ENCODE results near the gene CCDC78.
A peak's percentile ranks its signal among the peaks of the same experiment; 100 is the strongest.
"Not testable (repeated sequence)": the region's sequence is repeated elsewhere in the genome, so short reads cannot be mapped to it uniquely, and the experiment has no call there.

The CCDC78 gene

GRCh38 chr16:750485-750884 is 24.2 kb upstream of the CCDC78 start:
- Mint-ChIP-seq H3K4me1 (ENCODE audit: low read depth) (peaks cover 2% of the 10 kb centered on the region), H3K27ac (no peak overlapping the region), H3K36me3 (ENCODE audit: low read depth) (no peaks in the 10 kb centered on the region), H3K9me3 (no peaks in the 10 kb centered on the region), H3K4me3 (no peak overlapping the region), H3K27me3 (no peaks in the 10 kb centered on the region)
- DNase-seq = no peak

GRCh38 chr16:749010-749409 is 22.8 kb upstream of the CCDC78 start:
- Mint-ChIP-seq H3K4me3 (no peak overlapping the region), H3K4me1 (ENCODE audit: low read depth) (no peaks in the 10 kb centered on the region), H3K9me3 (no peaks in the 10 kb centered on the region), H3K27me3 (no peaks in the 10 kb centered on the region), H3K27ac (no peak overlapping the region), H3K36me3 (ENCODE audit: low read depth) (no peaks in the 10 kb centered on the region)
- DNase-seq = no peak

DNA sequence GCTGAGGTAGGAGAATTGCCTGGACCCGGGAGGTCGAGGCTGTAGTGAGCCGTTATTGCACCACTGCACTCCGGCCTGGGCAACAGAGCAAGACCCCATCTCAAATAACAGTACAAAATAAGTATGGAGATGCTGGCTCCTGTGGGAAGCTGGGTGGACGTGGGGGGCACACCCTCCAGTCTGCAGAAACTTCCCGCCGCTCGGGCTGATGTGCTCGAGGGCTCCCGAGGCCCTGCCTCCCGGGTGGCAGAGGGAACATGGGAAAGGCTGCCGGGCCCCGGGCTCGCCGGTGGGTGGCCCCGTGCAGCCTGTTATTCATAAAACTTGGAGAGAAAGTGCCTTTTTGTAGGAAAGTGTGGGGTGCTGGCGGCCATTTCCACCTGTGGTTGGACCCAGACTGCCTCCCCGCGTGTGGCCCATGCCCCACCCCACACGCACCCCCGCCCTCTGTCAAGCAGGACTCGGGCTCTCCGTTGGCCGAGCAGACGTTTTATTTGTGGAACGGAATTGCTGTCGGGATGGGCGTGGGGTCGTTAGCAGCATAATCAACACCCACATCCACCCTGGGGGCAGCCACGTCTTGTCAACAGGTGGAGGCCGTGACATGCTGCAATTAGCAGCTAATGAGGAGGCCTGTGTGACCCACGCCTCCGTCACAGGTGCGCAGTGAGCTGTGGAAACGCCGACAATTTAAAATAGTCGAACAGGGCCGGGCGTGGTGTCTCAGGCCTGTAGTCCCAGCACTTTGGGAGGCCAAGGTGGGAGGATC is 21.9 kb upstream of the CCDC78 start:
- no peaks in the 10 kb centered on the region for H3K9me3 Mint-ChIP-seq
- no peaks in the 10 kb centered on the region for H3K27me3 Mint-ChIP-seq

GRCh38 chr16:746637-747036 is 20.4 kb upstream of the CCDC78 start:
- Mint-ChIP-seq H3K27me3 (no peaks in the 10 kb centered on the region), H3K36me3 (ENCODE audit: low read depth) (no peaks in the 10 kb centered on the region), H3K9me3 (no peaks in the 10 kb centered on the region)

More for the DNA sequence above, 21.9 kb upstream of the CCDC78 start:
- no peaks in the 10 kb centered on the region for H3K4me1 Mint-ChIP-seq (ENCODE audit: low read depth)
- no peak overlapping the region for H3K4me3 Mint-ChIP-seq
- H3K36me3 Mint-ChIP-seq (ENCODE audit: low read depth) = no peaks in the 10 kb centered on the region
- DNase-seq = no peak
- no peak overlapping the region for H3K27ac Mint-ChIP-seq

GRCh38 chr16:745739-746138 is 19.5 kb upstream of the CCDC78 start:
- DNase-seq = no peak
- Mint-ChIP-seq H3K4me3 (no peak overlapping the region), H3K4me1 (ENCODE audit: low read depth) (peaks cover 3% of the 10 kb centered on the region), H3K36me3 (ENCODE audit: low read depth) (no peaks in the 10 kb centered on the region), H3K27me3 (no peaks in the 10 kb centered on the region), H3K9me3 (no peaks in the 10 kb centered on the region), H3K27ac (no peak overlapping the region)

More at GRCh38 chr16:746637-747036, 20.4 kb upstream of the CCDC78 start:
- H3K27ac Mint-ChIP-seq = no peak overlapping the region
- H3K4me1 Mint-ChIP-seq (ENCODE audit: low read depth) = no peaks in the 10 kb centered on the region
- H3K4me3 Mint-ChIP-seq = no peak overlapping the region
- DNase-seq = no peak

DNA sequence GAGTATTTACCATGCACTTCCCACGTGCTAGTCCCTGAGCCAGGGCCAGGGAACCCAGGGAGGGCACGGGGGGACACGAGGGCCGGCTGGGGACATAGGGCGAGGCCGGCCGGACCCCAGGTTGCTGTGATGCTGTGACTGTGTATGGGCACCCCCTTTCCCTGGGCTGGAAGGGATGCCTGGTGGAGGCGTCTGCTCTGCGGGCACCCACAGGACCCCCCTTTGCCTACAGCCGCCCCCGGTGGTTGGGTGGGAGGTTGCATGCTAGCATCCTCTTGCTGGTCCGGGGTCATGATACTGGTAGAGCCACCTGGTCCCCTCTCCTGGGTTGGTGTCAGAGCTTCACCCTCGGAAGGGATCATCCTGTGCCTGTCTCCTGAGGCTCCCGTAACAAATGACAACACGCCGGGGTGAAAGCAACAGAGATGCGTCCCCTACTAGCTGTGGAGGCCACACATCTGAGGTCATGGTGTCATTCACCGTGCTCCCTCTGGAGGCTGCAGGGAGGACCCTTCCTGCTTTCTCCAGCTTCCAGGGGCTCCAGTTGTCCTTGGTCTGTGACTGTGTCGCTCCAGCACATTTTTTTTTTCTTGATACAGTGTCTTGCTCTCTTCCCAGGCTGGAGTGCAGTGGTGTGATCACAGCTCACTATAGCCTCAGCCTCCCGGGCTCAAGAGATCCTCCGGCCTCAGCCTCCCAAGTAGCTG is 17.7 kb upstream of the CCDC78 start:
- Mint-ChIP-seq H3K27me3 (no peaks in the 10 kb centered on the region), H3K36me3 (ENCODE audit: low read depth) (peaks cover 11% of the 10 kb centered on the region), H3K27ac (no peak overlapping the region), H3K9me3 (no peaks in the 10 kb centered on the region), H3K4me3 (no peak overlapping the region), H3K4me1 (ENCODE audit: low read depth) (peaks cover 13% of the 10 kb centered on the region)
- DNase-seq = no peak

DNA sequence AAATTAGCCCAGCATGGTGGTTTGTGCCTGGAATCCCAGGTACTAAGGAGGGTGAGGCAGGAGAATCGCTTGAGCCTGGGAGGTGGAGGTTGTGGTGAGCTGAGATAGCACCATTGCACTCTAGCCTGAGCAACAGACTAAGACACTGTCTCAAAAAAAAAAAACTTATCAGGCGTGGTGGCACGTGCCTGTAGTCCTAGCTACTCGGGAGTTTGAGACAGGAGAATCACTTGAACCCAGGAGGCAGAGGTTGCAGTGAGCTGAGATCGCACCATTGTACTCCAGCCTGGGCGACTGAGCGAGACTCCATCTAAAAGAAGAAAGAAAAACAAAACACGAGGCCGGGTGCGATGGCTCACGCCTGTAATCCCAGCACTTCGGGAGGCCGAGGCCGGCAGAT is 16.7 kb upstream of the CCDC78 start:
- H3K36me3 Mint-ChIP-seq (ENCODE audit: low read depth) = peaks cover 17% of the 10 kb centered on the region
- not testable (repeated sequence) for H3K9me3 Mint-ChIP-seq, H3K4me3 Mint-ChIP-seq, H3K27me3 Mint-ChIP-seq, H3K27ac Mint-ChIP-seq, DNase-seq
- peaks cover 16% of the 10 kb centered on the region for H3K4me1 Mint-ChIP-seq (ENCODE audit: low read depth)

DNA sequence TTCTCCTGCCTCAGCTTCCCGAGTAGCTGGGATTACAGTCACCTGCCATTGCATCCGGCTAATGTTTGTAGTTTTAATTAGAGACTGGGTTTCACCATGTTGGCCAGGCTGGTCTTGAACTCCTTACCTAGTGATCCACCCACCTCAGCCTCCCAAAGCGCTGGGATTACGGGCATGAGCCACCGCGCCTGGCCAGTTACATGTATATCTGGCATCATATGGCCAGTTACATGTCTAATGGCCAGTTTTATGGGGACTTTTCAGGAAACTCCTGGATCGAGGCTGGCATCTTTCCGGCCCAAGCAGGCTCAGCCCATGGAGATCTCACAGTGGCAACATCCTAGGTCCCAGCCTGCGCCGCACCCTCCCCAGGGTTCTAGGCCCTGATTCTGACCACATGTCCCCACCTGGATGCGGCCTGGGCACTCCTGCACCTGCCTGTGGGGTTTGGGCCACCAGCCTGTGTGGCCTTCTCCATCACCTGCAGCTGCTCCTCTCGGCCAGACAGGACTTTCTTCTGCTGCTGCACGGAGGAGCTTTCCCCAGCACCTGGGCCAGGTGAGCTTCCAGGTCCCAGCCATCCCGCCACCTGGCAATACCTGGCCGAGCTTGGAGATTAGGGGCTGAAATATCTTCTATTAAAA is 15.9 kb upstream of the CCDC78 start:
- Mint-ChIP-seq H3K36me3 (ENCODE audit: low read depth) (peaks cover 25% of the 10 kb centered on the region), H3K9me3 (no peaks in the 10 kb centered on the region), H3K27me3 (no peaks in the 10 kb centered on the region), H3K4me1 (ENCODE audit: low read depth) (peaks cover 21% of the 10 kb centered on the region), H3K27ac (no peak overlapping the region), H3K4me3 (peak overlapping the region; percentile 77)
- no peak for DNase-seq

- Mint-ChIP-seq H3K36me3 (ENCODE audit: low read depth) (peaks cover 36% of the 10 kb centered on the region), H3K9me3 (no peaks in the 10 kb centered on the region), H3K27ac (peak within 1 kb of the TSS; percentile 80), H3K4me3 (peak within 1 kb of the TSS; percentile 86), H3K27me3 (no peaks in the 10 kb centered on the region), H3K4me1 (ENCODE audit: low read depth) (peaks cover 31% of the 10 kb centered on the region)
- peak; percentile 97 for DNase-seq
Observed at GRCh38 chr16:740764-741505, 14.7 kb upstream of the CCDC78 start, which contains the start of gene CIAO3. Gene CIAO3 (minus strand): TSS chr16:740997. CDS start chr16:740985, 12 bp downstream.

DNA sequence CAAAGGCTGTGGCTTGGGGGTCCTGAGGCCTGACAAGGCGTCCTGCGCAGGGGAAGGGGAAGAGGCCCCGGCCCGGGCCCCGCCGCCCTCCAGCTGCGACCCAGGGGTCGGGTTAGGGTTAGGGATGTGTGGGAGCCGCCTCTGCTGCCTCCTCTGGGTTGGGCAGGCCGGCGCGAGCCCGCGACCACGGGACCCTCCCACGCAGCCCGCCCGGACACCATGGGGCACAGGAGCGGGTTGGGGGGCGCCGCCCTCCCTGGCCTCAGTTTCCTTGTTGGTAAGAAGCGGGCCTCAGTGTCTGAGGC is 14.2 kb upstream of the CCDC78 start:
- H3K27me3 Mint-ChIP-seq = no peaks in the 10 kb centered on the region
- DNase-seq = no peak
- peak overlapping the region; percentile 76 for H3K27ac Mint-ChIP-seq
- no peaks in the 10 kb centered on the region for H3K9me3 Mint-ChIP-seq
- H3K36me3 Mint-ChIP-seq (ENCODE audit: low read depth) = peaks cover 39% of the 10 kb centered on the region
- peaks cover 36% of the 10 kb centered on the region for H3K4me1 Mint-ChIP-seq (ENCODE audit: low read depth)
- peak overlapping the region; percentile 86 for H3K4me3 Mint-ChIP-seq

- Mint-ChIP-seq H3K36me3 (ENCODE audit: low read depth) (peaks cover 45% of the 10 kb centered on the region), H3K4me3 (peak overlapping the region; percentile 86), H3K27me3 (no peaks in the 10 kb centered on the region), H3K27ac (peak overlapping the region; percentile 71), H3K4me1 (ENCODE audit: low read depth) (peaks cover 42% of the 10 kb centered on the region), H3K9me3 (no peaks in the 10 kb centered on the region)
- DNase-seq = no peak
Observed at GRCh38 chr16:739560-740458, 13.6 kb upstream of the CCDC78 start.

DNA sequence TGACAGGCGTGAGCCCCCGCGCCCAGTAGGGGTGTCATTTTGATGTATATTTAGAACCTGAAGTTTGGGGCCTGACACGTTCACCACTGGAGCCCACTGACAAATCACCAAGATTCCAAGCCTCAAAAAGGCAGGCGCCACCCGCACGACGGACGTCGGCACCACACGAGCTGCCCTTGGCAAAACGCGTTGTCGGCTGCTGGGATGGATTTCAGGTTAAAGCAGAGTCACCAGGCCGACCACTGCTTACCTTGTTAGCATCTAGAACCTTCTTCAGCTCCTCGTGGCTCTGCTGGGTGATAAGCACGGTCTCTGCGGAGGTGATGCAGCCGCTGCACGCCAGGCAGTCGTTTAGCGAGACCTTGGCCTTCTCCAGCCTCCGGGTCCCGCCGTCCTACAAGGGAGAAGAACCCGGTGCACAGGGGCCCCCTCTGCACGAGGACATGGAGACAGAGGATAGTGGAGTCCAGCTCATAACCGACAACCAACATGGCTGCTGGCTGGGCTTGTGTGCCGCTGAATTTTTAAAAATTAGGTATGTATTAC is 10.8 kb upstream of the CCDC78 start:
- Mint-ChIP-seq H3K27ac (peak overlapping the region; percentile 95), H3K36me3 (ENCODE audit: low read depth) (peaks cover 72% of the 10 kb centered on the region), H3K9me3 (no peaks in the 10 kb centered on the region), H3K4me1 (ENCODE audit: low read depth) (peaks cover 46% of the 10 kb centered on the region), H3K27me3 (no peaks in the 10 kb centered on the region), H3K4me3 (no peak overlapping the region)
- DNase-seq = no peak

DNA sequence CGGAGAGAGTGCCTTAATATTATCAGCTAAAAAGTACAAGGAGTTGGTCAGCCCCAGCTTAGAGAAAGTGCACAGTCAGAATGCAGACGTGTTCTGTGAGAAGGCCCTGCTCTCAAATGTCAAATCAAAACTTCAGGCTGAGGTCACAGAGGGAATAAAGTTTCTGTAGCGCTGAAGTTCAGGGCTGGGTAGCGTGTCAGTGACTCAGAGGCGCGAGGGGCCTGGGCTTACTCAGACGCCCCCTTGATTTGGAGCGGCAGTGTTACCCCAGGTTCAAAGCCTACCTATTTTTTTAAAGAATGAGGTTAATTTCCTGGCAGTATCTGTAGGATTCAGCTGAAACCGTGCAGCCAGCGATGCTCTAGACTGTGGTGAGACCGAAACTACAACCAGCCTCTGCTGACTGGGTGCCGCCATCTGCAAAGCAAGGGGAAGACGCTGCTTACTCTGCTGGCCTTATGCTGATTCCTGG is 9.8 kb upstream of the CCDC78 start:
- Mint-ChIP-seq H3K4me3 (peak overlapping the region; percentile 53), H3K27ac (peak overlapping the region; percentile 95), H3K4me1 (ENCODE audit: low read depth) (peaks cover 43% of the 10 kb centered on the region)

More for the DNA sequence above, 9.8 kb upstream of the CCDC78 start:
- Mint-ChIP-seq H3K36me3 (ENCODE audit: low read depth) (peaks cover 77% of the 10 kb centered on the region), H3K27me3 (no peaks in the 10 kb centered on the region), H3K9me3 (no peaks in the 10 kb centered on the region)
- DNase-seq = peak; percentile 68

Data from activated T-cell treated with anti-CD3 and anti-CD28 coated beads, Interleukin-2, amount 50 U/mL, for 24 hours (primary cell).